Testis (tissue), 2 donors: ENCODE data around the gene AKR1A1.

ENCODE experiments used
- CTCF ChIP-seq, 3 experiments: fragments of 450-650 bp in 2 of 3; fragments of 200-600 bp in 1 of 3; sonication (generic) in 1 of 3; IDR thresholded peaks; one replicate each; pipeline ENCODE4 v1.5.1; 2016 to 2019; ENCODE audit warnings: antibody characterized with exemption in 3 of 3, mild to moderate bottlenecking in 2 of 3, moderate library complexity in 1 of 3
- POLR2A ChIP-seq: fragments of 450-650 bp; IDR thresholded peaks from one replicate; pipeline ENCODE4 v1.6.1; 2017; ENCODE audit warnings: antibody characterized with exemption, mild to moderate bottlenecking, moderate library complexity

GRCh38 chr1:45589861-45590260, 39.2 kb downstream of the AKR1A1 start:
- no peak for TF ChIP-seq CTCF (IDR thresholded peaks at IDR 0.05)
- TF ChIP-seq POLR2A: no peak
